Activated T-helper 2 cell treated with anti-CD3 and anti-CD28 coated beads, Interferon-gamma antibody, Interleukin-2, Interleukin-4, amounts not matched to agents 10 μg/mL and 5 μg/mL and 100 μg/mL, durations not matched to agents 14 hours and 24 hours and 36 hours (primary cell): ENCODE measurements around the gene GNA12. TPM values are rescaled to one million over a fixed set of nuclear protein-coding genes. Genes with fewer than 3 reads are reported as not detected.
"Not testable (repeated sequence)": the region's sequence is repeated elsewhere in the genome, so short reads cannot be mapped to it uniquely, and the experiment has no call there.

Experiments used
- DNase-seq: peaks from one replicate; pipeline ENCODE4 v3.0.0; 2021; ENCODE audit warnings: low spot score
- H3K27ac Mint-ChIP-seq: one replicate; pipeline ENCODE4 v1.8.0; 2021; ENCODE audit warnings: mixed read lengths
- H3K27me3 Mint-ChIP-seq: one replicate; pipeline ENCODE4 v1.8.0; 2021; ENCODE audit warnings: low read depth, mixed read lengths
- H3K36me3 Mint-ChIP-seq: one replicate; pipeline ENCODE4 v1.8.0; 2021; ENCODE audit warnings: low read depth, mixed read lengths
- H3K4me1 Mint-ChIP-seq: one replicate; pipeline ENCODE4 v1.8.0; 2021; ENCODE audit warnings: low read depth, mixed read lengths
- H3K4me3 Mint-ChIP-seq: one replicate; pipeline ENCODE4 v1.8.0; 2021; ENCODE audit warnings: low read depth, mild to moderate bottlenecking, moderate library complexity, mixed read lengths
- H3K9me3 Mint-ChIP-seq: one replicate; pipeline ENCODE4 v1.8.0; 2021; ENCODE audit warnings: mixed read lengths
- intact Hi-C: fragments of 100-400 bp; cut with micrococcal nuclease; formaldehyde crosslinking; loops from one replicate; pipeline ENCODE4 v1.15.1; 2023
- total RNA-seq: library from RNA; stranded (reverse); gene quantifications from 2 replicates; pipeline ENCODE4 v1.2.3, GENCODE V29; 2022

Gene GNA12
- total RNA-seq, 1 donor from 2014 or later: 40.9 TPM

- H3K27ac Mint-ChIP-seq: no peak overlapping the region
These were observed 142.1 kb downstream of the GNA12 start for GRCh38 chr7:2701832-2702593.

DNA sequence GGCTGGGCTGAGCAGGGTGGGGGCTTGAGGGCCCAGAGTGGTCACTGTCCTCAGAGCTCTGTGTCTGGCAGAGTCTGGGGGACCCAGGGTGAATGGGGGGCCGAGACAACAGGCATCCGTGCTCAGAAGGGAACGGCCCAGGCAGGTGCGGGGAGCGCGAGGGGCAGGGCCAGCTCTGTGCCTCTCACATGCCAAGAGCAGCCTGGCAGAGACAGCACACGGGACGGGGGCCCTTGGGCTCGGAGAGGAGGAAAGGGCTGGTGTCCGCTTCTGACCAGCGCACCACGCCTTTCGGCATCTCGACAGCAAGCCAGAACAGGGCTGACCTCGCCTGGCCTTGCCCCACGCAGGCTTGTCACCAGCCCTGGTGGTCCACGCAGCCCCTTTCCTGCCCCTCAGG lies 142.7 kb downstream of the GNA12 start:
- DNase-seq: no peak
- no peak overlapping the region for H3K4me3 Mint-ChIP-seq
- no peak overlapping the region for H3K27ac Mint-ChIP-seq
- H3K9me3 Mint-ChIP-seq: no peaks in the 10 kb centered on the region
- H3K36me3 Mint-ChIP-seq: no peaks in the 10 kb centered on the region
- peaks cover 4% of the 10 kb centered on the region for H3K27me3 Mint-ChIP-seq
- intact Hi-C loops: no loop called here
- peaks cover 32% of the 10 kb centered on the region for H3K4me1 Mint-ChIP-seq

More at GRCh38 chr7:2701832-2702593, 142.1 kb downstream of the GNA12 start:
- peaks cover 4% of the 10 kb centered on the region for H3K27me3 Mint-ChIP-seq
- H3K9me3 Mint-ChIP-seq: no peaks in the 10 kb centered on the region
- intact Hi-C loops: no loop called here
- no peak for DNase-seq
- H3K4me1 Mint-ChIP-seq: peaks cover 32% of the 10 kb centered on the region
- no peak overlapping the region for H3K4me3 Mint-ChIP-seq
- no peaks in the 10 kb centered on the region for H3K36me3 Mint-ChIP-seq

DNA sequence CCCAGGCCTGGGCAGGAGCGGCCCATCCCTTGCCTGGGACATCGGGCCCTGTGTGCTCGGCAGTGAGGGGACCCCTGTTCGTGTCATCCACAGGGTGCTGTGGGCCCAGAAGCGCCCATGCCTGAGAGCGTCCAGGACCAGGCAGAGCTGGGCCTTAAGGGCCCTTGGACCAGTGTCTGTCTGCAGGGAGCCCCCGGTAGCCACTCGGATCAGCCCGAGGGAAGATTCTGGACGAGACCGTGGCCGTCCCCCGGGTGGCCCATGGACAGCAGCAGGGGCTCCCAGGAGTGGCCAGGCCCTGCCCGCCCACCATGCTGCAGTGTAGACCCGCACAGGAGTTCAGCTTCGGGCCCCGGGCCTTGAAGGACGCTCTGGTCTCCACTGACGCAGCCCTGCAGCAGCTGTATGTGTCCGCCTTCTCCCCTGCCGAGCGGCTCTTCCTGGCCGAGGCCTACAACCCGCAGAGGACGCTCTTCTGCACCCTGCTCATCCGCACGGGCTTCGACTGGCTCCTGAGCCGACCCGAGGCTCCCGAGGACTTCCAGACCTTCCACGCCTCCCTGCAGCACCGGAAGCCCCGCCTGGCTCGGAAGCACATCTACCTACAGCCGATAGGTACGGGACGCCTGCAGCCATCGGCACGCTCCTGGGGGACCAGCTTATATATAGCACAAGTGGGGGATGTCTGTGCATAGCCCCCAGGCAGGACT lies 143.8 kb downstream of the GNA12 start:
- H3K4me1 Mint-ChIP-seq: peaks cover 32% of the 10 kb centered on the region
- no peaks in the 10 kb centered on the region for H3K9me3 Mint-ChIP-seq
- H3K36me3 Mint-ChIP-seq: no peaks in the 10 kb centered on the region
- intact Hi-C loops: no loop called here
- peaks cover 4% of the 10 kb centered on the region for H3K27me3 Mint-ChIP-seq
- DNase-seq: no peak
- H3K27ac Mint-ChIP-seq: no peak overlapping the region
- no peak overlapping the region for H3K4me3 Mint-ChIP-seq

- H3K9me3 Mint-ChIP-seq: no peaks in the 10 kb centered on the region
- H3K4me3 Mint-ChIP-seq: peak overlapping the region; percentile 30
- H3K36me3 Mint-ChIP-seq: no peaks in the 10 kb centered on the region
- DNase-seq: no peak
- peak overlapping the region; percentile 11 for H3K27ac Mint-ChIP-seq
- intact Hi-C loops: loop anchor here (1.0 kb wide), 1 partner anchor 10 kb away; no protein-coding TSS in a partner anchor
- peaks cover 4% of the 10 kb centered on the region for H3K27me3 Mint-ChIP-seq
- peaks cover 32% of the 10 kb centered on the region for H3K4me1 Mint-ChIP-seq
These were observed 144.9 kb downstream of the GNA12 start for GRCh38 chr7:2699289-2699620.

GRCh38 chr7:2698581-2699288 lies 145.4 kb downstream of the GNA12 start:
- DNase-seq: peak; percentile 79
- Mint-ChIP-seq H3K27me3 (peaks cover 4% of the 10 kb centered on the region), H3K9me3 (no peaks in the 10 kb centered on the region), H3K4me3 (peak overlapping the region; percentile 22), H3K36me3 (no peaks in the 10 kb centered on the region), H3K4me1 (peaks cover 32% of the 10 kb centered on the region), H3K27ac (peak overlapping the region; percentile 75)
- intact Hi-C loops: loop anchor here (1.0 kb wide), 1 partner anchor 11 kb away; no protein-coding TSS in a partner anchor

- H3K9me3 Mint-ChIP-seq, DNase-seq, H3K27ac Mint-ChIP-seq, H3K4me3 Mint-ChIP-seq, intact Hi-C loops, H3K36me3 Mint-ChIP-seq: not testable (repeated sequence)
- Mint-ChIP-seq H3K4me1 (peaks cover 19% of the 10 kb centered on the region), H3K27me3 (peaks cover 19% of the 10 kb centered on the region)
These were observed 150.0 kb downstream of the GNA12 start for GRCh38 chr7:2694122-2694436.

DNA sequence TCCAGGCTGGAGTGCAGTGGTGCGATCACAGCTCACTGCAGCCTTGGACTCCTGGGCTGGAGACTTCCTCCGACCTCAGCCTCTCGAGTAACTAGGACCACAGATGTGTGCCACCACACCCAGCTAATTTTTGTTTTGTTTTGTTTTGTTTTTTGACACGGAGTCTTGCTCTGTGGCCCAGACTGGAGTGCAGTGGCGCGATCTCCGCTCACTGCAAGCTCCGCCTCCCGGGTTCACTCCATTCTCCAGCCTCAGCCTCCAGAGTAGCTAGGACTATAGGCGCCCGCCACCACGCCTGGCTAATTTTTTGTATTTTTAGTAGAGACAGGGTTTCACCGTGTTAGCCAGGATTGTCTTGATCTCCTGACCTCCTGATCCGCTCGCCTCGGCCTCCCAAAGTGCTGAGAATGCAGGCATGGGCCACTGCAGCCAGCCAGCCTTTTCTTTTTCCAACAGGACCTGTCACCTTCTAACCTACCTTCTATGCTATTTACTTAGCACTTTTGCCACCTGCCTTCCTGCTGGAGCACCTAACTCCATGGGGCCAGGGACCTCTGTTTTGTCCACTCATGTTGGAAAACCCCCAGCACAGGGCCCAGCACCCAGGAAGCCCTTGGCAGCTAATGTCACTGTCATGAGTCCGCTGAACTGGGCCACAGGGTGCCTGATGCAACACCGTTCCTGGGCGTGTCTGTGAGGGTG lies 150.5 kb downstream of the GNA12 start:
- DNase-seq, H3K36me3 Mint-ChIP-seq, H3K9me3 Mint-ChIP-seq, H3K4me3 Mint-ChIP-seq, H3K27ac Mint-ChIP-seq, intact Hi-C loops: not testable (repeated sequence)
- Mint-ChIP-seq H3K27me3 (peaks cover 24% of the 10 kb centered on the region), H3K4me1 (peaks cover 18% of the 10 kb centered on the region)

DNA sequence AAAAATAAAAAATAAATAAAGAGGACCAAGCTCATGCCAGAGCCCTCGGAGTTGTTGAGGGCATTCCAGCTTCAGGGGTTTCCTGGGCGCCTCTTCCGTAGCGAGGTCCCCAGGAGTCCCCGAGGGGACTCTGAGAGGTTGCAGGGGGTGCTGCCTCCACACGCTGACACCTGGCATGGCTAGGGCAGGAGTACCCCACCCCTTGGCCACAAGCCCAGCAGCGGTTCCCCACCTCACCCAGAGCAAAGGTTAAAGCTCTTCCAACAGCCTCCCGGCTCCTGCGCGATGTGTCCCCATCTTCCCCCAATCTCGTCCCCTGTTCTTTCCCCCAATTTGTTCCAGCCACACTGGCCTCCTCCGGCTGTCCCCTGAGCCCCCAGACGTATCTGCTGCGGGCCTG lies 151.6 kb downstream of the GNA12 start:
- H3K9me3 Mint-ChIP-seq: no peaks in the 10 kb centered on the region
- H3K4me1 Mint-ChIP-seq: peaks cover 13% of the 10 kb centered on the region
- H3K27ac Mint-ChIP-seq: no peak overlapping the region
- H3K36me3 Mint-ChIP-seq: no peaks in the 10 kb centered on the region
- H3K4me3 Mint-ChIP-seq: no peak overlapping the region
- H3K27me3 Mint-ChIP-seq: peaks cover 25% of the 10 kb centered on the region
- DNase-seq: no peak
- intact Hi-C loops: no loop called here

DNA sequence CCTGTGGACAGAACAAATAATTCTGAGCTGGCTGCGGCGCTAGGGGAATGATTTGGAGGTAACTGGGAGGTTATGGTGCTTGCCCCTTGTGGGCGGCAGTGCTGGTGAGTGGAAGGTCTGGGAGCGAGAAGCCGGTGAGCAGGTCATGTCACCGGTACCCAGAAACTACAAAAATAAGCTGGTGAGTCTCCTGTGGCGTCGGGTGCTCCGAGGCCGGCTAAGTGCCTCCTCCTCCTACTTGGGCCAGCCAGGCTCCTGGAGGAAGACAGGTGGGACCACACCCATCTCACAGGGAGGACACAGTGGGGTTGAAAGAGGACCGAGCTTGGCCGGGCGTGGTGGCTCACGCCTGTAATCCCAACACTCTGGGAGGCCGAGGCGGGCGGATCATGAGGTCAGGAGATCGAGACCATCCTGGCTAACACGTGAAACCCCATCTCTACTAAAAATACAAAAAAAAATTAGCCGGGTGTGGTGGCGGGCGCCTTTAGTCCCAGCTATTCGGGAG lies 152.1 kb downstream of the GNA12 start:
- H3K27ac Mint-ChIP-seq, H3K36me3 Mint-ChIP-seq, intact Hi-C loops, DNase-seq, H3K9me3 Mint-ChIP-seq, H3K4me3 Mint-ChIP-seq: not testable (repeated sequence)
- peaks cover 10% of the 10 kb centered on the region for H3K4me1 Mint-ChIP-seq
- H3K27me3 Mint-ChIP-seq: peaks cover 30% of the 10 kb centered on the region

DNA sequence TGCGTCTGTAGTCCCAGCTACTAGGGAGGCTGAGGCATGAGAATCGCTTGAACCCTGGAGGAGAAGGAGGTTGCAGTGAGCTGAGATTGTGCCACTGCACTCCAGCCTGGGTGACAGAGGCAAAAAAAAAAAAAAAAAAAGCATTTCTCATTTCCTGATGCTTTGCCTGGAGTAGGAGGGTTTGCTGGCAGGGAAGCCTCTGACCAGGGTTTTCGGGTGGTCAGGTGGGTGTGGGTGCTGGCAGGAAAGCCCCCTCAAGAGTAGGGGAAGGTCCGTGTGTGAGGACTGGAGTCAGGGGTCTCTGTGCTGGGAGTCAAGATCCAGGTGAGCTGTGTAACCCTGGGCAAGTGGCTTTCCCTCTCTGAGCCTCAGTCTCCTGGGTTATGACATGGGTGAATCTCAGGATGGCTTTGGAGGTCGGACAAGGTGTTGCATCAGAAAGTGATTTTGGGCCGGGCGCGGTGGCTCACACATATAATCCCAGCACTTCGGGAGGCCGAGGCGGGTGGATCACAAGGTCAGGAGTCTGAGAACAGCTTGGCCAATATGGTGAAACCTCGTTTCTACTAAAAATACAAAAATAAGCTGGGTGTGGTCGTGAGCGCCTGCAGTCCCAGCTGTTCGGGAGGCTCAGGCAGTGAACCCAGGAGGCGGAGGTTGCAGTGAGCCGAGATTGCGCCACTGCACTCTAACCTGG lies 152.9 kb downstream of the GNA12 start:
- no peak for DNase-seq
- peaks cover 35% of the 10 kb centered on the region for H3K27me3 Mint-ChIP-seq
- no peak overlapping the region for H3K4me3 Mint-ChIP-seq
- no peak overlapping the region for H3K27ac Mint-ChIP-seq
- peaks cover 10% of the 10 kb centered on the region for H3K4me1 Mint-ChIP-seq
- no peaks in the 10 kb centered on the region for H3K36me3 Mint-ChIP-seq
- no peaks in the 10 kb centered on the region for H3K9me3 Mint-ChIP-seq
- intact Hi-C loops: no loop called here

DNA sequence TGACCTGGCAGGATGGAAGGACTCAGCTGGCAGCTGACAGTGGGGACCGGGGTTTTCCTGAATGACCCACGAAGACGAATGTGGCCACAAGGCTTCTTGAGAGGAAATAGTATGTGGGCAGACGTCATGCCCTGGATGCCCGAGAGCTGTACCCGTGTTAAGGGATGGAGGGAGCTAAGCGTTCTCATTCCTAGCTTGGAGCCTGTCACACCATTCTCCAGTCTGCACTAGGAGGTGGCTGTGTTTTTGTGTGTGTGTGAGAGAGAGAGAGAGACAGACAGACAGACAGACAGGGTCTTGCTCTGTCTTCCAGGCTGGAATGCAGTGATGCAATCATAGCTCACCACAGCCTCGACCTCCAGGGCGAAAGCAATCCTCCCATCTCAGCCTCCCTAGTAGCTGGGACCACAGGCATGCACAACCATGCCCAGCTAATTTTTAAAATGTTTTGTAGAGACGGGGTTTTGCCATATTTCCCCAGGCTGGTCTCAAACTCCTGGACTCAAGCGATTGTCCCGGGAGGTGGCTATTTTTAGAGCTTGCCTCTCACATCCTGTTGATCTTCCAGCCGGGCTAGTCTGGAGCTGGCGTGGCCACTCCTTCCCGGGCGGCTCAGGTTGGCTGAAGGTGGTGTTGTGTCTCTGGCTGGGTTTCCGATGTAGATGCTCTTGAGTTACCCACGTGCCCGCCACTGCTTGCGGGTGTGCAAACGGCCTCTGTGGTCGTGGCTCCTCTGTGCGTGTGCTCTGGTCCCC lies 154.0 kb downstream of the GNA12 start:
- no peaks in the 10 kb centered on the region for H3K9me3 Mint-ChIP-seq
- H3K4me1 Mint-ChIP-seq: peaks cover 10% of the 10 kb centered on the region
- H3K27ac Mint-ChIP-seq: no peak overlapping the region
- no peak overlapping the region for H3K4me3 Mint-ChIP-seq
- H3K36me3 Mint-ChIP-seq: no peaks in the 10 kb centered on the region
- DNase-seq: no peak
- H3K27me3 Mint-ChIP-seq: peaks cover 40% of the 10 kb centered on the region
- intact Hi-C loops: loop anchor here (10.0 kb wide), 1 partner anchor 235 kb away; no protein-coding TSS in a partner anchor
